ENCODE measurements around the gene CFAP53. TPM values are rescaled to one million over a fixed set of nuclear protein-coding genes. Genes with fewer than 3 reads are reported as not detected.

CFAP53 gene
- polyA plus RNA-seq, 2 of the 4 experiments (the other 2 are of a cell fraction) = 0.54 to 0.66 TPM

- no peak for FAIRE-seq
- POLR2A ChIA-PET = no interaction called here
- peak in 1 of 2 experiments; percentile 37 for DNase-seq (ENCODE audit: low read depth in 1 of 2, low spot score in 1 of 2)
- 6% methylated on average over 15 of the region's 23 CpGs for WGBS (ENCODE audit: missing lambda C conversion rate)
- peak overlapping the region; percentile 74 to 96 for H3K27ac ChIP-seq
- CTCF ChIA-PET = no interaction called here
- peak overlapping the region; percentile 90 for H3K4me2 ChIP-seq
- H3K4me1 ChIP-seq = peaks cover 11% of the 10 kb centered on the region
- no peaks in the 10 kb centered on the region for H3K9me3 ChIP-seq
- ATAC-seq = peak in 1 of 2 experiments; percentile 47; a peak in 3 of 6 replicates
- H3K4me3 ChIP-seq = peak overlapping the region; percentile 70
- no peak for TF ChIP-seq MAX (IDR thresholded peaks at IDR 0.05)
- TF ChIP-seq ZC3H11A (IDR thresholded peaks at IDR 0.05) = no peak
- no peak for TF ChIP-seq RARB (CRISPR knock-in tag; IDR thresholded peaks at IDR 0.05)
- no peak for TF ChIP-seq EP300 (IDR thresholded peaks at IDR 0.05)
- TF ChIP-seq MYC (IDR thresholded peaks at IDR 0.05; ENCODE audit: borderline replicate concordance, low read length) = no peak
- no peak for TF ChIP-seq TP53 (CRISPR knock-in tag; IDR thresholded peaks at IDR 0.05)
- TF ChIP-seq BHLHE40 (IDR thresholded peaks at IDR 0.05; ENCODE audit: low read depth, low read length) = no peak
- TF ChIP-seq E2F6 (IDR thresholded peaks at IDR 0.05; ENCODE audit: borderline replicate concordance, low read depth) = no peak
- TF ChIP-seq HDAC2 (IDR thresholded peaks at IDR 0.05) = no peak
- TF ChIP-seq ELK1 (IDR thresholded peaks at IDR 0.05; ENCODE audit: low read depth, low read length) = no peak
- TF ChIP-seq EHMT2 (IDR thresholded peaks at IDR 0.05; ENCODE audit: low read depth) = no peak
- no peak for TF ChIP-seq JUNB (IDR thresholded peaks at IDR 0.05)
- no peak for TF ChIP-seq HEYL (CRISPR knock-in tag; IDR thresholded peaks at IDR 0.05)
- TF ChIP-seq RCOR1 (IDR thresholded peaks at IDR 0.05; ENCODE audit: low read depth, low read length) = no peak
- no peak for TF ChIP-seq FOSB (CRISPR knock-in tag; IDR thresholded peaks at IDR 0.05)
- no peak for TF ChIP-seq MAFK (IDR thresholded peaks at IDR 0.05; ENCODE audit: partially characterized antibody)
- TF ChIP-seq ZFP36 (IDR thresholded peaks at IDR 0.05; ENCODE audit: borderline replicate concordance, partially characterized antibody) = no peak
- no peak for TF ChIP-seq POLR2AphosphoS2 (conservative IDR thresholded peaks at IDR 0.05; ENCODE audit: low read length)
Measured at GRCh38 chr18:50286391-50287027, 20.2 kb upstream of the CFAP53 start.

- Histone ChIP-seq H3K9me3 (no peaks in the 10 kb centered on the region), H3K4me3 (no peak overlapping the region; the same call in 2 of the 3 replicates), H3K27ac (no peak overlapping the region; a peak in 1 of 6 replicates), H3K4me1 (peaks cover 11% of the 10 kb centered on the region), H3K4me2 (peak overlapping the region; percentile 90)
- ChIA-PET CTCF (no interaction called here), POLR2A (no interaction called here)
- no peak for ATAC-seq
- 99% methylated on average over 10 of the region's 24 CpGs for WGBS (ENCODE audit: missing lambda C conversion rate)
- DNase-seq (ENCODE audit: low read depth in 1 of 2, low spot score in 1 of 2) = no peak
- TF ChIP-seq MAZ (IDR thresholded peaks at IDR 0.05; ENCODE audit: borderline replicate concordance, low read depth, low read length) (no peak), USF2 (IDR thresholded peaks at IDR 0.05) (no peak), KDM1A (IDR thresholded peaks at IDR 0.05; ENCODE audit: low read depth) (no peak), MAFK (IDR thresholded peaks at IDR 0.05; ENCODE audit: partially characterized antibody) (no peak), ZC3H11A (IDR thresholded peaks at IDR 0.05) (no peak), NR3C1 (IDR thresholded peaks at IDR 0.05) (no peak), FOSL2 (IDR thresholded peaks at IDR 0.05) (no peak), FOSL2 (CRISPR knock-in tag; IDR thresholded peaks at IDR 0.05) (no peak), BHLHE40 (IDR thresholded peaks at IDR 0.05; ENCODE audit: low read depth, low read length) (no peak), CHD2 (IDR thresholded peaks at IDR 0.05; ENCODE audit: low read length, partially characterized antibody) (no peak)
- FAIRE-seq = no peak
Measured at GRCh38 chr18:50285631-50286321, 19.5 kb upstream of the CFAP53 start.
